HepG2 (cell line): Measurements from ENCODE around the gene IL27RA. TPM values are rescaled to one million over a fixed set of nuclear protein-coding genes. Genes with fewer than 3 reads are reported as not detected.

Experiments
- DNMT3B ChIP-seq: conservative IDR thresholded peaks from 2 replicates; pipeline ENCODE4 v1.6.1; 2016; ENCODE audit warnings: missing biosample characterization, control low read depth
- HMGA1 ChIP-seq: sonication (generic); formaldehyde crosslinking; conservative IDR thresholded peaks from 2 replicates; pipeline ENCODE4 v1.4.0; 2020; ENCODE audit warnings: missing genetic modification reagents
- KDM1A ChIP-seq: IDR thresholded peaks from 2 replicates; pipeline ENCODE4 v1.6.1; 2016; ENCODE audit warnings: missing compliant biosample characterization
- KDM5B ChIP-seq: sonication (generic); formaldehyde crosslinking; IDR thresholded peaks from 2 replicates; pipeline ENCODE4 v1.4.0; 2020; ENCODE audit warnings: missing genetic modification reagents, mild to moderate bottlenecking, borderline replicate concordance
- MEIS2 ChIP-seq: sonication (generic); formaldehyde crosslinking; IDR thresholded peaks from 2 replicates; pipeline ENCODE4 v1.9.0; 2021; ENCODE audit warnings: mild to moderate bottlenecking, missing genetic modification reagents
- NAIF1 ChIP-seq: sonication (generic); formaldehyde crosslinking; IDR thresholded peaks from 2 replicates; pipeline ENCODE4 v1.5.0; 2020; ENCODE audit warnings: mild to moderate bottlenecking, missing genetic modification reagents, borderline replicate concordance
- POLR2AphosphoS2 ChIP-seq: IDR thresholded peaks from 2 replicates; pipeline ENCODE4 v1.6.1; 2011; ENCODE audit warnings: low read depth, low read length, improper control_type of control experiment
- TARDBP ChIP-seq: sonication (generic); formaldehyde crosslinking; IDR thresholded peaks from 2 replicates; pipeline ENCODE4 v1.8.0; 2022; ENCODE audit warnings: mild to moderate bottlenecking, missing genetic modification reagents
- TGIF2 ChIP-seq: IDR thresholded peaks from 2 replicates; pipeline ENCODE4 v1.6.1; 2016; ENCODE audit warnings: control low read depth, missing compliant biosample characterization
- ZNF883 ChIP-seq: sonication (generic); formaldehyde crosslinking; IDR thresholded peaks from 2 replicates; pipeline ENCODE4 v1.5.1; 2020; ENCODE audit warnings: mild to moderate bottlenecking, missing genetic modification reagents; ENCODE audit errors: not compliant biosample characterization
- polyA plus RNA-seq, 8 experiments: library from polyadenylated mRNA; depleted of rRNA in 3 of 8; stranded (reverse) in 7 of 8; unstranded in 1 of 8; fragments of >200 nt; fragmentation: Illumina TruSeq in 4 of 8; extraction: Trizol in 4 of 8; gene quantifications; 2 replicates each; pipeline versions ENCODE4 v1.2.1 to v1.2.3, GENCODE V29; 2011 to 2016; ENCODE audit warnings: low read depth in 4 of 8, missing spikeins in 1 of 8, mixed read lengths in 1 of 8; ENCODE audit not compliant: insufficient read depth in 1 of 8
- total RNA-seq, 5 experiments: library from RNA; depleted of rRNA; stranded (reverse); fragments of >200 nt; fragmentation: Illumina TruSeq; extraction: Trizol; gene quantifications; 2 replicates each; pipeline ENCODE4 v1.2.3, GENCODE V29; 2016; ENCODE audit warnings: low read depth in 1 of 5
- TF ChIP-seq, protein P1 (sequence below): sonication (generic); formaldehyde crosslinking; IDR thresholded peaks from 2 replicates; pipeline ENCODE4 v1.5.0; 2020; ENCODE audit warnings: missing genetic modification reagents
- TF ChIP-seq, protein P2 (sequence below): sonication (generic); formaldehyde crosslinking; IDR thresholded peaks from 2 replicates; pipeline ENCODE4 v1.4.0; 2020; ENCODE audit warnings: missing genetic modification reagents, borderline replicate concordance
- TF ChIP-seq, protein P3 (sequence below): sonication (generic); formaldehyde crosslinking; IDR thresholded peaks from 2 replicates; pipeline ENCODE4 v1.5.1; 2020; ENCODE audit warnings: mild to moderate bottlenecking, missing genetic modification reagents, borderline replicate concordance
- TF ChIP-seq, protein P4 (sequence below): sonication (generic); formaldehyde crosslinking; IDR thresholded peaks from 2 replicates; pipeline ENCODE4 v1.4.0; 2020; ENCODE audit warnings: missing genetic modification reagents
- TF ChIP-seq, protein P5 (sequence below): IDR thresholded peaks from 2 replicates; pipeline ENCODE4 v1.4.0; 2020; ENCODE audit warnings: mild to moderate bottlenecking, missing genetic modification reagents

The IL27RA gene
- total and polyA plus RNA-seq, 2 of the 13 experiments (the other 11 are each of a cell fraction or from before 2014, with no cell fraction given): 3.5 to 8.1 TPM

DNA sequence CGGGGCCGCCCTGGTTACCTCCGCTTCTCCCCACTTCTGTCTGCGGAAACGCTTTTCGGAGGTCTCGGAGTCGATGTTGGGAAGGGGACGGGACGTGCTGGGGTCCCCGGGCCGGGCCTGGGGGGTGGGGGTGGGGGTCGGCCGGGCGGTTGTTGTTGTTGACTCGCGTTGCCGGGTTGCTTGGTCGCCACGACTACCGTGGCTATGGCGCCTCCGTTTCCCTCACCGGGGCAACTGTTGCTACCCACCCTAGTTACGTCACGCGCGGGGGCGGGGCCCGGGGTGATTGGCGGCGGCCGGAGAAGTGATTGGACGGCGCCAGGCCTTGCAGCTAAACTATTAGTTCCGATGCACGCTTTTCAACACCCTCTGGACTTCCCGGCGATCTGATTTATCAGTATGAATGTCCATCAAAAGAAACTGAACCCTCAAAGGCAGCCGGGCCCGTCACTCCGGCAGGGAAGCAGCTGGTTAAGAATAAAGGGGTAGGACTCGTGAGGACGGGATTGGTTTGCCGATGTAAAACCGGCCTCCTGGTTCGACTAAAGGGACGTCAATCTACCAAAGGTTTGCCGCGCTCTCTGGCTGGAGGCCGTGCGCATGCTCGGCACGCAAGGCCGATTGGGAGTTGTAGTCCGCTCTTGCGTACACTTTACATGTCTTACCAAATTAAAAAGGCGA lies 25.3 kb upstream of the IL27RA start, which contains the start of gene RFX1 (continued):
- TF ChIP-seq TARDBP (CRISPR knock-in tag) (no peak), HMGA1 (CRISPR knock-in tag) (no peak), TGIF2 (CRISPR knock-in tag) (no peak), DNMT3B (CRISPR knock-in tag) (no peak), KDM1A (CRISPR knock-in tag) (no peak), POLR2AphosphoS2 (no peak), MEIS2 (no peak), NAIF1 (CRISPR knock-in tag) (no peak), ZNF883 (CRISPR knock-in tag) (no peak), KDM5B (no peak)
- TF ChIP-seq, protein P1, sequence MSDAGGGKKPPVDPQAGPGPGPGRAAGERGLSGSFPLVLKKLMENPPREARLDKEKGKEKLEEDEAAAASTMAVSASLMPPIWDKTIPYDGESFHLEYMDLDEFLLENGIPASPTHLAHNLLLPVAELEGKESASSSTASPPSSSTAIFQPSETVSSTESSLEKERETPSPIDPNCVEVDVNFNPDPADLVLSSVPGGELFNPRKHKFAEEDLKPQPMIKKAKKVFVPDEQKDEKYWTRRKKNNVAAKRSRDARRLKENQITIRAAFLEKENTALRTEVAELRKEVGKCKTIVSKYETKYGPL (CRISPR knock-in tag): no peak
- TF ChIP-seq, protein P2, sequence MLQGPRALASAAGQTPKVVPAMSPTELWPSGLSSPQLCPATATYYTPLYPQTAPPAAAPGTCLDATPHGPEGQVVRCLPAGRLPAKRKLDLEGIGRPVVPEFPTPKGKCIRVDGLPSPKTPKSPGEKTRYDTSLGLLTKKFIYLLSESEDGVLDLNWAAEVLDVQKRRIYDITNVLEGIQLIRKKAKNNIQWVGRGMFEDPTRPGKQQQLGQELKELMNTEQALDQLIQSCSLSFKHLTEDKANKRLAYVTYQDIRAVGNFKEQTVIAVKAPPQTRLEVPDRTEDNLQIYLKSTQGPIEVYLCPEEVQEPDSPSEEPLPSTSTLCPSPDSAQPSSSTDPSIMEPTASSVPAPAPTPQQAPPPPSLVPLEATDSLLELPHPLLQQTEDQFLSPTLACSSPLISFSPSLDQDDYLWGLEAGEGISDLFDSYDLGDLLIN (CRISPR knock-in tag): no peak
- TF ChIP-seq, protein P3, sequence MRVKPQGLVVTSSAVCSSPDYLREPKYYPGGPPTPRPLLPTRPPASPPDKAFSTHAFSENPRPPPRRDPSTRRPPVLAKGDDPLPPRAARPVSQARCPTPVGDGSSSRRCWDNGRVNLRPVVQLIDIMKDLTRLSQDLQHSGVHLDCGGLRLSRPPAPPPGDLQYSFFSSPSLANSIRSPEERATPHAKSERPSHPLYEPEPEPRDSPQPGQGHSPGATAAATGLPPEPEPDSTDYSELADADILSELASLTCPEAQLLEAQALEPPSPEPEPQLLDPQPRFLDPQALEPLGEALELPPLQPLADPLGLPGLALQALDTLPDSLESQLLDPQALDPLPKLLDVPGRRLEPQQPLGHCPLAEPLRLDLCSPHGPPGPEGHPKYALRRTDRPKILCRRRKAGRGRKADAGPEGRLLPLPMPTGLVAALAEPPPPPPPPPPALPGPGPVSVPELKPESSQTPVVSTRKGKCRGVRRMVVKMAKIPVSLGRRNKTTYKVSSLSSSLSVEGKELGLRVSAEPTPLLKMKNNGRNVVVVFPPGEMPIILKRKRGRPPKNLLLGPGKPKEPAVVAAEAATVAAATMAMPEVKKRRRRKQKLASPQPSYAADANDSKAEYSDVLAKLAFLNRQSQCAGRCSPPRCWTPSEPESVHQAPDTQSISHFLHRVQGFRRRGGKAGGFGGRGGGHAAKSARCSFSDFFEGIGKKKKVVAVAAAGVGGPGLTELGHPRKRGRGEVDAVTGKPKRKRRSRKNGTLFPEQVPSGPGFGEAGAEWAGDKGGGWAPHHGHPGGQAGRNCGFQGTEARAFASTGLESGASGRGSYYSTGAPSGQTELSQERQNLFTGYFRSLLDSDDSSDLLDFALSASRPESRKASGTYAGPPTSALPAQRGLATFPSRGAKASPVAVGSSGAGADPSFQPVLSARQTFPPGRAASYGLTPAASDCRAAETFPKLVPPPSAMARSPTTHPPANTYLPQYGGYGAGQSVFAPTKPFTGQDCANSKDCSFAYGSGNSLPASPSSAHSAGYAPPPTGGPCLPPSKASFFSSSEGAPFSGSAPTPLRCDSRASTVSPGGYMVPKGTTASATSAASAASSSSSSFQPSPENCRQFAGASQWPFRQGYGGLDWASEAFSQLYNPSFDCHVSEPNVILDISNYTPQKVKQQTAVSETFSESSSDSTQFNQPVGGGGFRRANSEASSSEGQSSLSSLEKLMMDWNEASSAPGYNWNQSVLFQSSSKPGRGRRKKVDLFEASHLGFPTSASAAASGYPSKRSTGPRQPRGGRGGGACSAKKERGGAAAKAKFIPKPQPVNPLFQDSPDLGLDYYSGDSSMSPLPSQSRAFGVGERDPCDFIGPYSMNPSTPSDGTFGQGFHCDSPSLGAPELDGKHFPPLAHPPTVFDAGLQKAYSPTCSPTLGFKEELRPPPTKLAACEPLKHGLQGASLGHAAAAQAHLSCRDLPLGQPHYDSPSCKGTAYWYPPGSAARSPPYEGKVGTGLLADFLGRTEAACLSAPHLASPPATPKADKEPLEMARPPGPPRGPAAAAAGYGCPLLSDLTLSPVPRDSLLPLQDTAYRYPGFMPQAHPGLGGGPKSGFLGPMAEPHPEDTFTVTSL (CRISPR knock-in tag): no peak
- TF ChIP-seq, protein P4, sequence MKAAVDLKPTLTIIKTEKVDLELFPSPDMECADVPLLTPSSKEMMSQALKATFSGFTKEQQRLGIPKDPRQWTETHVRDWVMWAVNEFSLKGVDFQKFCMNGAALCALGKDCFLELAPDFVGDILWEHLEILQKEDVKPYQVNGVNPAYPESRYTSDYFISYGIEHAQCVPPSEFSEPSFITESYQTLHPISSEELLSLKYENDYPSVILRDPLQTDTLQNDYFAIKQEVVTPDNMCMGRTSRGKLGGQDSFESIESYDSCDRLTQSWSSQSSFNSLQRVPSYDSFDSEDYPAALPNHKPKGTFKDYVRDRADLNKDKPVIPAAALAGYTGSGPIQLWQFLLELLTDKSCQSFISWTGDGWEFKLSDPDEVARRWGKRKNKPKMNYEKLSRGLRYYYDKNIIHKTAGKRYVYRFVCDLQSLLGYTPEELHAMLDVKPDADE: 0 out of 2 replicates have a peak, but pooled peaks have one; percentile 16
- TF ChIP-seq, protein P5, sequence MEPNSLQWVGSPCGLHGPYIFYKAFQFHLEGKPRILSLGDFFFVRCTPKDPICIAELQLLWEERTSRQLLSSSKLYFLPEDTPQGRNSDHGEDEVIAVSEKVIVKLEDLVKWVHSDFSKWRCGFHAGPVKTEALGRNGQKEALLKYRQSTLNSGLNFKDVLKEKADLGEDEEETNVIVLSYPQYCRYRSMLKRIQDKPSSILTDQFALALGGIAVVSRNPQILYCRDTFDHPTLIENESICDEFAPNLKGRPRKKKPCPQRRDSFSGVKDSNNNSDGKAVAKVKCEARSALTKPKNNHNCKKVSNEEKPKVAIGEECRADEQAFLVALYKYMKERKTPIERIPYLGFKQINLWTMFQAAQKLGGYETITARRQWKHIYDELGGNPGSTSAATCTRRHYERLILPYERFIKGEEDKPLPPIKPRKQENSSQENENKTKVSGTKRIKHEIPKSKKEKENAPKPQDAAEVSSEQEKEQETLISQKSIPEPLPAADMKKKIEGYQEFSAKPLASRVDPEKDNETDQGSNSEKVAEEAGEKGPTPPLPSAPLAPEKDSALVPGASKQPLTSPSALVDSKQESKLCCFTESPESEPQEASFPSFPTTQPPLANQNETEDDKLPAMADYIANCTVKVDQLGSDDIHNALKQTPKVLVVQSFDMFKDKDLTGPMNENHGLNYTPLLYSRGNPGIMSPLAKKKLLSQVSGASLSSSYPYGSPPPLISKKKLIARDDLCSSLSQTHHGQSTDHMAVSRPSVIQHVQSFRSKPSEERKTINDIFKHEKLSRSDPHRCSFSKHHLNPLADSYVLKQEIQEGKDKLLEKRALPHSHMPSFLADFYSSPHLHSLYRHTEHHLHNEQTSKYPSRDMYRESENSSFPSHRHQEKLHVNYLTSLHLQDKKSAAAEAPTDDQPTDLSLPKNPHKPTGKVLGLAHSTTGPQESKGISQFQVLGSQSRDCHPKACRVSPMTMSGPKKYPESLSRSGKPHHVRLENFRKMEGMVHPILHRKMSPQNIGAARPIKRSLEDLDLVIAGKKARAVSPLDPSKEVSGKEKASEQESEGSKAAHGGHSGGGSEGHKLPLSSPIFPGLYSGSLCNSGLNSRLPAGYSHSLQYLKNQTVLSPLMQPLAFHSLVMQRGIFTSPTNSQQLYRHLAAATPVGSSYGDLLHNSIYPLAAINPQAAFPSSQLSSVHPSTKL (CRISPR knock-in tag): no peak
